H1 (cell line): ENCODE measurements around the gene HMX1. TPM values are rescaled to one million over a fixed set of nuclear protein-coding genes. Genes with fewer than 3 reads are reported as not detected.

Source experiments
- CTCF ChIA-PET: fragments of 300-600 bp; sonication (Branson Sonifier 250); formaldehyde crosslinking; loops from one replicate; lab custom pipeline; 2021; ENCODE audit not compliant: partially characterized antibody; lab: Charles Lee
- POLR2A ChIA-PET: fragments of 300-600 bp; sonication (Branson Sonifier 250); formaldehyde crosslinking; loops from one replicate; lab custom pipeline; 2021; ENCODE audit warnings: inconsistent platforms; ENCODE audit not compliant: partially characterized antibody; lab: Charles Lee
- DNase-seq, 2 experiments: peaks; one replicate each; pipeline versions ENCODE4 v3.0.0 to v3.0.0-alpha.2; 2010 to 2022; ENCODE audit warnings: low spot score in 2 of 2, low read depth in 1 of 2, mixed read lengths in 1 of 2
- FAIRE-seq: peaks from 2 replicates; lab custom pipeline; 2011; peaks lifted over from hg19 to GRCh38; lab: Jason Lieb, UNC
- H2AFZ ChIP-seq: 2 replicates; pipeline ENCODE4 v1.8.1; 2012; ENCODE audit warnings: low read length, inconsistent platforms
- H2AK5ac ChIP-seq: 2 replicates; pipeline ENCODE4 v1.6.1; 2013; ENCODE audit warnings: low read depth, low read length
- H2BK120ac ChIP-seq: replicated peaks from 2 replicates; pipeline ENCODE3; 2013; ENCODE audit warnings: low read depth, low read length, inconsistent platforms
- H2BK12ac ChIP-seq: 2 replicates; pipeline ENCODE4 v1.6.1; 2013; ENCODE audit warnings: low read depth, low read length
- H2BK15ac ChIP-seq: 2 replicates; pipeline ENCODE4 v1.6.1; 2013; ENCODE audit warnings: low read length
- H2BK20ac ChIP-seq: 2 replicates; pipeline ENCODE4 v1.6.1; 2013; ENCODE audit warnings: low read length
- H2BK5ac ChIP-seq: 2 replicates; pipeline ENCODE4 v1.6.1; 2013; ENCODE audit warnings: low read depth, low read length
- H3K14ac ChIP-seq: 2 replicates; pipeline ENCODE4 v1.6.1; 2013; ENCODE audit warnings: inconsistent platforms; ENCODE audit not compliant: insufficient read length
- H3K18ac ChIP-seq: 2 replicates; pipeline ENCODE4 v1.6.1; 2013; ENCODE audit warnings: low read length; ENCODE audit errors: extremely low read depth
- H3K23ac ChIP-seq: 2 replicates; pipeline ENCODE4 v1.6.1; 2013; ENCODE audit warnings: inconsistent platforms; ENCODE audit not compliant: insufficient read length
- H3K23me2 ChIP-seq: 2 replicates; pipeline ENCODE4 v1.6.1; 2013; ENCODE audit warnings: low read depth, low read length
- H3K27ac ChIP-seq: 2 replicates; pipeline ENCODE4 v1.6.1; 2011; ENCODE audit warnings: low read depth, low read length, inconsistent platforms
- H3K27me3 ChIP-seq, 4 experiments: replicated peaks in 1 of 4; 1 replicate in 1 of 4; 2 replicates in 3 of 4; pipeline versions ENCODE4 v1.6.1 to v1.8.1; 2011 to 2013; ENCODE audit warnings: low read length in 3 of 4, mild to moderate bottlenecking in 3 of 4, inconsistent platforms in 2 of 4, mixed read lengths in 2 of 4, moderate library complexity in 1 of 4; ENCODE audit not compliant: control insufficient read depth in 3 of 4, insufficient read depth in 3 of 4; ENCODE audit errors: extremely low read depth in 1 of 4
- H3K36me3 ChIP-seq, 4 experiments: 2 replicates each; pipeline versions ENCODE4 v1.6.1 to v1.8.1; 2011 to 2013; ENCODE audit warnings: mild to moderate bottlenecking in 4 of 4, low read length in 3 of 4, moderate library complexity in 2 of 4, control low read depth in 1 of 4, inconsistent platforms in 1 of 4; ENCODE audit not compliant: insufficient read depth in 4 of 4, control insufficient read depth in 2 of 4
- H3K4ac ChIP-seq: replicated peaks from 2 replicates; pipeline ENCODE3; 2013; ENCODE audit warnings: low read length, low read depth, mixed read lengths, inconsistent platforms; ENCODE audit not compliant: insufficient read length
- H3K4me1 ChIP-seq, 4 experiments: replicated peaks in 1 of 4; 1 replicate in 1 of 4; 2 replicates in 3 of 4; pipeline versions ENCODE4 v1.6.1 to v1.8.1; 2011 to 2013; ENCODE audit warnings: low read length in 3 of 4, inconsistent platforms in 2 of 4, mixed read lengths in 1 of 4; ENCODE audit not compliant: insufficient read depth in 4 of 4, control insufficient read depth in 3 of 4
- H3K4me2 ChIP-seq, 2 experiments: 2 replicates each; pipeline versions ENCODE4 v1.6.1 to v1.8.1; 2011 to 2013; ENCODE audit warnings: low read depth in 2 of 2, low read length in 2 of 2, control low read depth in 1 of 2, inconsistent platforms in 1 of 2, mild to moderate bottlenecking in 1 of 2; ENCODE audit not compliant: insufficient read depth in 1 of 2
- H3K4me3 ChIP-seq, 4 experiments: fragments of 200-600, 300-600 bp in 1 of 4; sonication (generic), shearing (Covaris generic), sonication (Bioruptor Twin) in 1 of 4; 2 replicates each; pipeline versions ENCODE4 v1.5.1 to v1.8.1; 2011 to 2016; ENCODE audit warnings: low read length in 4 of 4, low read depth in 3 of 4, control low read depth in 2 of 4, inconsistent platforms in 2 of 4, mild to moderate bottlenecking in 2 of 4, mixed read lengths in 1 of 4, moderate library complexity in 1 of 4; ENCODE audit not compliant: insufficient read depth in 2 of 4; ENCODE audit errors: extremely low read depth in 1 of 4
- H3K56ac ChIP-seq: replicated peaks from 2 replicates; pipeline ENCODE3; 2013; ENCODE audit warnings: low read depth, mild to moderate bottlenecking, mixed read lengths, low read length, inconsistent platforms; ENCODE audit not compliant: insufficient read length
- H3K79me1 ChIP-seq: 2 replicates; pipeline ENCODE4 v1.6.1; 2013; ENCODE audit warnings: low read depth, low read length, control low read depth
- H3K79me2 ChIP-seq, 2 experiments: 2 replicates each; pipeline versions ENCODE4 v1.6.1 to v1.8.1; 2012 to 2013; ENCODE audit warnings: low read length in 2 of 2, mild to moderate bottlenecking in 2 of 2, inconsistent platforms in 1 of 2; ENCODE audit not compliant: insufficient read depth in 2 of 2, control insufficient read depth in 1 of 2
- H3K9ac ChIP-seq, 4 experiments: replicated peaks in 1 of 4; 1 replicate in 1 of 4; 2 replicates in 3 of 4; pipeline versions ENCODE4 v1.6.1 to v1.8.1; 2011 to 2013; ENCODE audit warnings: low read depth in 3 of 4, low read length in 3 of 4, control low read depth in 2 of 4, mild to moderate bottlenecking in 2 of 4, moderate library complexity in 2 of 4, inconsistent platforms in 1 of 4; ENCODE audit errors: extremely low read depth in 1 of 4
- H3K9me3 ChIP-seq, 2 experiments: 2 replicates each; pipeline versions ENCODE4 v1.6.1 to v1.8.1; 2012 to 2013; ENCODE audit warnings: mild to moderate bottlenecking in 2 of 2, moderate library complexity in 2 of 2, control low read depth in 1 of 2, inconsistent platforms in 1 of 2, low read depth in 1 of 2, low read length in 1 of 2, mixed read lengths in 1 of 2; ENCODE audit not compliant: insufficient read depth in 2 of 2
- H4K20me1 ChIP-seq, 2 experiments: replicated peaks in 1 of 2; 2 replicates each; pipeline versions ENCODE3 to v1.8.1; 2011 to 2013; ENCODE audit warnings: inconsistent platforms in 2 of 2, low read length in 2 of 2, mild to moderate bottlenecking in 1 of 2; ENCODE audit not compliant: insufficient read depth in 2 of 2, control insufficient read depth in 1 of 2
- H4K5ac ChIP-seq: 2 replicates; pipeline ENCODE4 v1.6.1; 2013; ENCODE audit warnings: low read length, low read depth, mixed read lengths, inconsistent platforms; ENCODE audit not compliant: insufficient read length
- H4K8ac ChIP-seq: 2 replicates; pipeline ENCODE4 v1.8.0; 2013; ENCODE audit warnings: mild to moderate bottlenecking, moderate library complexity, low read length, inconsistent platforms; ENCODE audit not compliant: insufficient read depth; ENCODE audit errors: extremely low read depth
- H4K91ac ChIP-seq: replicated peaks from 2 replicates; pipeline ENCODE3; 2013; ENCODE audit warnings: low read length, mixed read lengths, inconsistent platforms; ENCODE audit not compliant: insufficient read length
- CTBP2 ChIP-seq: IDR thresholded peaks from 2 replicates; pipeline ENCODE4 v1.7.0; 2011; ENCODE audit warnings: borderline replicate concordance, mild to moderate bottlenecking, moderate library complexity, mixed read lengths, low read length; ENCODE audit not compliant: insufficient read depth, insufficient read length
- EGR1 ChIP-seq: IDR thresholded peaks from 2 replicates; pipeline ENCODE4 v1.6.1; 2011; ENCODE audit warnings: low read depth, low read length, borderline replicate concordance
- EZH2 ChIP-seq: fragments of 200-600 bp; sonication (generic); IDR thresholded peaks from 2 replicates; pipeline ENCODE4 v1.7.1; 2012; ENCODE audit warnings: low read depth, mild to moderate bottlenecking, moderate library complexity, low read length, inconsistent platforms; ENCODE audit not compliant: severe bottlenecking
- NRF1 ChIP-seq: IDR thresholded peaks from 2 replicates; pipeline ENCODE4 v1.6.1; 2011; ENCODE audit warnings: mild to moderate bottlenecking, low read depth, low read length, improper control_type of control experiment
- RNF2 ChIP-seq: fragments of 200-900, 300-1000 bp; sonication (generic); IDR thresholded peaks from 2 replicates; pipeline ENCODE4 v1.7.1; 2016; ENCODE audit warnings: borderline replicate concordance, low read depth, mild to moderate bottlenecking, antibody characterized with exemption, low read length; ENCODE audit not compliant: poor library complexity, severe bottlenecking; ENCODE audit errors: missing control alignments
- SIN3A ChIP-seq, 2 experiments: IDR thresholded peaks in 1 of 2; conservative IDR thresholded peaks in 1 of 2; 2 replicates each; pipeline ENCODE4 v1.6.1; 2011 to 2012; ENCODE audit warnings: low read length in 2 of 2, improper control_type of control experiment in 1 of 2, low read depth in 1 of 2, mild to moderate bottlenecking in 1 of 2
- WGBS, 2 experiments: shearing (Covaris generic) in 1 of 2; methylation state at CpG; one replicate each; pipeline versions ENCODE4 v1.1.6 to v1.1.7; 2013 to 2015; ENCODE audit warnings: low lambda C conversion rate in 2 of 2, mixed read lengths in 2 of 2, inconsistent platforms in 1 of 2, low coverage in 1 of 2, missing lambda C conversion rate in 1 of 2; ENCODE audit not compliant: insufficient replicate concordance in 2 of 2, insufficient coverage in 1 of 2, insufficient read length in 1 of 2; ENCODE audit errors: extremely low coverage in 1 of 2, missing lambda C conversion rate in 1 of 2; 5-methylcytosine and 5-hydroxymethylcytosine counted together
- polyA plus RNA-seq, 7 experiments: library from polyadenylated mRNA; depleted of rRNA in 3 of 7; stranded (reverse) in 5 of 7; unstranded in 2 of 7; fragments of >200 nt in 5 of 7; fragments of 200-250 nt in 2 of 7; gene quantifications; 1 replicate in 5 of 7; 2 replicates in 1 of 7; 4 replicates in 1 of 7; pipeline versions ENCODE4 v1.2.1 to v1.2.3, GENCODE V29; 2011 to 2013; ENCODE audit warnings: missing spikeins in 2 of 7, mixed read lengths in 2 of 7
- total RNA-seq: library from RNA; stranded (reverse); fragmentation: NEBNext Ultra II Directional; extraction: Animal tissue kit (Norgen Biotek cat#: 25700); gene quantifications from 2 replicates; pipeline ENCODE4 v1.2.1, GENCODE V29; 2021
- TF ChIP-seq, protein P1 (sequence below): IDR thresholded peaks from 2 replicates; pipeline ENCODE4 v1.6.1; 2011; ENCODE audit warnings: low read depth, mild to moderate bottlenecking, low read length; ENCODE audit not compliant: insufficient read depth
- TF ChIP-seq, protein P2 (sequence below): IDR thresholded peaks from 2 replicates; pipeline ENCODE4 v1.6.1; 2011; ENCODE audit warnings: low read length, improper control_type of control experiment

HMX1 gene
- total and polyA plus RNA-seq, 2 of the 8 experiments (the other 6 are each of a cell fraction or from before 2014, with no cell fraction given), result 0.26 TPM; not detected in 1

DNA sequence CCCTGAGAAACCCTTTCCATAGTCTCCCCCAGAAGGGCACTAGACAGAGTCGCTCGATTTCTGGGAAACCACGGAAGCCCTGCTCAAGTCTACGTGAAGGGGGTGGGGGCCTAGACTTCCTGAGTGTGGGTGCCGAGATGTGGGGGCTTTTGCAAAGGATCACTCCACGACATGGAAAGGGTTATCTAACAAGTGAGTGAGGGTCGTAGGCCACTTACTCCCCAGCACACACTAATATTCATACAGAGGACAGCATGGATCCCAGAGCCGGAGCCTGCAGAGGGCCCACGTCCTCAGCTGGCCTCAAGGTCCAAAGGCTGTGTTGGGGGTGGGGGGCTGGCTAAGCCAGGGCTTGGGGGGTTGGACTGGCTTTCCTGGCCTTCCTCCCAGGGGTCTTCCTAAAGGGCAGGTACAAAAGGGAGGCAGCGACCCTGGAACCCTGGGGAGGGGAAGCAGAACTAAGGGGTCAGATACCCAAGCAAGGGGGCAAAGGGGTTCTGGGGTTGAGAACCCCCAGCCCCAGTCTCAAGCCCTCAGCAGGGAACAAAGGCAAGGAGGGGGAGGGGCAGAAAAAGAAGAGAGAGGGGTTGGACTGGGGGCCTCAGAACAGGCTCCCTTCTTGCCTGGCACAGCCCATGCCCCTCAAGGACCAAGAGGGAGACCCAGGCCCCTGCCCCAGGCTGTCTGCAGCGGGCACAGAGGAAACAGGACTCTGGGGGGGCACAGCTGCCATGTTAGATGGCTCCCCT is 1.6 kb downstream of the HMX1 start:
- ChIA-PET CTCF (interaction anchor here (0.7 to 2.4 kb wide), 3 partner anchors 12 to 17 kb away, joined by 3 to 8 read pairs (median 3); no protein-coding TSS in a partner anchor), POLR2A (interaction anchor here (1.6 kb wide), 1 partner anchor 14 kb away, joined by 4 read pairs; no protein-coding TSS in a partner anchor)
- no peak overlapping the region for H3K4ac ChIP-seq
- H3K27me3 ChIP-seq, result peaks cover 97 to 99% (median 97%) of the 10 kb centered on the region in 4 experiments
- peaks cover 2% of the 10 kb centered on the region for H3K23me2 ChIP-seq
- H3K79me2 ChIP-seq, result no peaks in the 10 kb centered on the region
- H4K8ac ChIP-seq, result no peak overlapping the region; the same call in 1 of the 2 replicates
- no peak overlapping the region for H4K91ac ChIP-seq
- no peak overlapping the region; the same call in 1 of the 2 replicates for H3K18ac ChIP-seq
- no peak overlapping the region for H3K9ac ChIP-seq
- no peak overlapping the region for H3K56ac ChIP-seq
- peaks cover 37 to 41% of the 10 kb centered on the region in 2 experiments for H4K20me1 ChIP-seq
- no peak overlapping the region for H2BK120ac ChIP-seq
- DNase-seq, result peak in 1 of 2 experiments; percentile 53
- no peak overlapping the region for H2AFZ ChIP-seq
- no peaks in the 10 kb centered on the region for H3K79me1 ChIP-seq
- H2AK5ac ChIP-seq, result no peak overlapping the region
- H3K36me3 ChIP-seq, result peaks cover 0 to 24% (median 0%) of the 10 kb centered on the region in 4 experiments; a peak in 1 of 8 replicates
- peaks cover 0 to 3% of the 10 kb centered on the region in 2 experiments; a peak in 1 of 4 replicates for H3K9me3 ChIP-seq
- no peak overlapping the region for H2BK5ac ChIP-seq
- peak overlapping the region; percentile 65 to 66; a peak in 1 of 4 replicates for H3K4me2 ChIP-seq
- no peak overlapping the region for H3K4me3 ChIP-seq
- WGBS, 2 experiments, result 36% methylated on average over 8 of the region's 11 CpGs; no CpG with 5 or more reads in 1 of the 2 experiments
- no peak overlapping the region for H3K23ac ChIP-seq
- peaks cover 0 to 19% (median 9%) of the 10 kb centered on the region in 4 experiments; a peak in 6 of 7 replicates for H3K4me1 ChIP-seq
- H3K27ac ChIP-seq, result no peak overlapping the region
- H3K14ac ChIP-seq, result no peak overlapping the region
- H2BK12ac ChIP-seq, result peak overlapping the region; percentile 91; the same call in 1 of the 2 replicates
- no peak overlapping the region for H2BK15ac ChIP-seq
- peak overlapping the region; percentile 48; the same call in 1 of the 2 replicates for H2BK20ac ChIP-seq
- H4K5ac ChIP-seq, result no peak overlapping the region
- no peak for FAIRE-seq
- no peak for TF ChIP-seq SIN3A (conservative IDR thresholded peaks at IDR 0.05 in 1 of 2, IDR thresholded peaks at IDR 0.05 in 1 of 2; ENCODE audit: low read depth in 1 of 2, low read length in 2 of 2)
- peak; percentile 7 for TF ChIP-seq RNF2
- peak; percentile 24 for TF ChIP-seq CTBP2
- TF ChIP-seq, protein P1, sequence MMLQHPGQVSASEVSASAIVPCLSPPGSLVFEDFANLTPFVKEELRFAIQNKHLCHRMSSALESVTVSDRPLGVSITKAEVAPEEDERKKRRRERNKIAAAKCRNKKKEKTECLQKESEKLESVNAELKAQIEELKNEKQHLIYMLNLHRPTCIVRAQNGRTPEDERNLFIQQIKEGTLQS, result no peak
- no peak for TF ChIP-seq EGR1
- peak; percentile 16 for TF ChIP-seq EZH2
- TF ChIP-seq, protein P2, sequence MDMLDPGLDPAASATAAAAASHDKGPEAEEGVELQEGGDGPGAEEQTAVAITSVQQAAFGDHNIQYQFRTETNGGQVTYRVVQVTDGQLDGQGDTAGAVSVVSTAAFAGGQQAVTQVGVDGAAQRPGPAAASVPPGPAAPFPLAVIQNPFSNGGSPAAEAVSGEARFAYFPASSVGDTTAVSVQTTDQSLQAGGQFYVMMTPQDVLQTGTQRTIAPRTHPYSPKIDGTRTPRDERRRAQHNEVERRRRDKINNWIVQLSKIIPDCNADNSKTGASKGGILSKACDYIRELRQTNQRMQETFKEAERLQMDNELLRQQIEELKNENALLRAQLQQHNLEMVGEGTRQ, result no peak
- TF ChIP-seq NRF1, result no peak
